22Rv1 (cell line): ENCODE data around the gene RHAG.

ENCODE experiments used
- CTCF ChIP-seq: fragments of 450-650 bp; IDR thresholded peaks from 2 replicates; pipeline ENCODE4 v1.5.1; 2017; ENCODE audit warnings: mild to moderate bottlenecking
- ZFX ChIP-seq: fragments of 450-650 bp; IDR thresholded peaks from 2 replicates; pipeline ENCODE4 v1.6.1; 2017; ENCODE audit warnings: antibody characterized with exemption, borderline replicate concordance

- TF ChIP-seq CTCF (no peak), ZFX (no peak)
These were observed 73.4 kb downstream of the RHAG start for GRCh38 chr6:49563006-49563886.
